HCT116 (cell line): ENCODE measurements around the gene RNASEH2B. TPM values are rescaled to one million over a fixed set of nuclear protein-coding genes. Genes with fewer than 3 reads are reported as not detected.

ENCODE experiments used
- ATAC-seq: fragments of 200-7000 bp; cut with Tn5 transposase; 2 replicates; pipeline ENCODE4 v1.9.1; 2020; ENCODE audit warnings: mild to moderate bottlenecking, moderate library complexity
- BruUV-seq: library from RNA; stranded (reverse); fragments of 400-500 nt; replicated peaks from 2 replicates; lab custom pipeline; 2021; lab: Mats Ljungman, UMichigan
- CTCF ChIA-PET: fragments of 300-600 bp; sonication (Branson Sonifier 250); formaldehyde crosslinking; loops from one replicate; lab custom pipeline; 2021; ENCODE audit warnings: antibody characterized with exemption; lab: Charles Lee
- POLR2A ChIA-PET: fragments of 300-600, 350-600 bp; sonication (Branson Sonifier 250); formaldehyde crosslinking; loops from one replicate; lab custom pipeline; 2021; ENCODE audit warnings: antibody characterized with exemption; lab: Charles Lee
- RAD21 ChIA-PET, 2 experiments: fragments of 300-600 bp; sonication (Branson Sonifier 250); formaldehyde crosslinking; loops; one replicate each; lab custom pipeline; 2023; ENCODE audit warnings: low total read pairs in 2 of 2; ENCODE audit not compliant: uncharacterized antibody in 2 of 2, unreplicated experiment in 2 of 2, low non-redundant PET in 1 of 2; lab: Charles Lee
- DNase-seq: peaks from one replicate; pipeline ENCODE4 v3.0.0-alpha.2; 2010; ENCODE audit warnings: low read depth, low spot score
- H2AFZ ChIP-seq: fragments of 200-600 bp; shearing (Covaris generic), sonication (generic); 2 replicates; pipeline ENCODE4 v1.6.1; 2017; ENCODE audit warnings: low read depth, mixed run types, mixed read lengths, antibody characterized with exemption, low read length; ENCODE audit not compliant: poor library complexity, severe bottlenecking
- H3K27ac ChIP-seq: 2 replicates; pipeline ENCODE4 v1.5.1; 2012; ENCODE audit warnings: low read depth, low read length
- H3K27me3 ChIP-seq: fragments of 200-600 bp; sonication (generic); 2 replicates; pipeline ENCODE4 v1.6.1; 2016; ENCODE audit warnings: mixed run types, low read length, mixed read lengths; ENCODE audit not compliant: insufficient read depth
- H3K36me3 ChIP-seq, 2 experiments: fragments of 200-500 bp in 1 of 2; fragments of 200-600 bp in 1 of 2; sonication (Bioruptor generic) in 1 of 2; sonication (generic) in 1 of 2; 2 replicates each; pipeline versions ENCODE4 v1.5.1 to v1.6.1; 2014 to 2016; ENCODE audit warnings: low read length in 2 of 2, inconsistent platforms in 1 of 2, mixed read lengths in 1 of 2, mixed run types in 1 of 2; ENCODE audit not compliant: insufficient read depth in 2 of 2, control insufficient read depth in 1 of 2
- H3K4me1 ChIP-seq, 2 experiments: fragments of 200-600 bp in 1 of 2; sonication (generic) in 1 of 2; 2 replicates each; pipeline versions ENCODE4 v1.5.1 to v1.6.1; 2012 to 2017; ENCODE audit warnings: low read length in 2 of 2, inconsistent platforms in 1 of 2, mild to moderate bottlenecking in 1 of 2, mixed read lengths in 1 of 2, mixed run types in 1 of 2, moderate library complexity in 1 of 2; ENCODE audit not compliant: insufficient read depth in 2 of 2, control insufficient read depth in 1 of 2
- H3K4me2 ChIP-seq: fragments of 200-600 bp; sonication (generic); 2 replicates; pipeline ENCODE4 v1.6.1; 2017; ENCODE audit warnings: mixed run types, low read length, mixed read lengths
- H3K4me3 ChIP-seq, 2 experiments: fragments of 200-600 bp in 1 of 2; sonication (generic) in 1 of 2; replicated peaks in 1 of 2; 2 replicates each; pipeline ENCODE4 v1.5.1; 2011 to 2016; ENCODE audit warnings: low read length in 2 of 2, control low read depth in 1 of 2, low read depth in 1 of 2, mild to moderate bottlenecking in 1 of 2, mixed read lengths in 1 of 2, mixed run types in 1 of 2
- H3K79me2 ChIP-seq: fragments of 200-600 bp; sonication (generic); 2 replicates; pipeline ENCODE4 v1.6.1; 2017; ENCODE audit warnings: mild to moderate bottlenecking, mixed run types, low read length, moderate library complexity, mixed read lengths; ENCODE audit not compliant: insufficient read depth
- H3K9ac ChIP-seq: fragments of 200-600 bp; sonication (generic); 2 replicates; pipeline ENCODE4 v1.6.1; 2016; ENCODE audit warnings: low read length, mixed read lengths
- H3K9me2 ChIP-seq: fragments of 200-600 bp; sonication (generic), shearing (Covaris generic); 2 replicates; pipeline ENCODE4 v1.6.1; 2017; ENCODE audit warnings: mixed run types, mild to moderate bottlenecking, moderate library complexity; ENCODE audit not compliant: insufficient read depth
- H3K9me3 ChIP-seq, 2 experiments: fragments of 200-500 bp in 1 of 2; fragments of 200-600 bp in 1 of 2; sonication (Bioruptor generic) in 1 of 2; sonication (generic) in 1 of 2; 2 replicates each; pipeline ENCODE4 v1.6.1; 2014 to 2017; ENCODE audit warnings: low read length in 2 of 2, mixed read lengths in 2 of 2, inconsistent platforms in 1 of 2, low read depth in 1 of 2, mild to moderate bottlenecking in 1 of 2, mixed run types in 1 of 2, moderate library complexity in 1 of 2; ENCODE audit not compliant: control insufficient read depth in 1 of 2, insufficient read depth in 1 of 2
- H4K20me1 ChIP-seq: fragments of 200-600 bp; sonication (generic), shearing (Covaris generic); 2 replicates; pipeline ENCODE4 v1.6.1; 2017; ENCODE audit warnings: mixed run types, mild to moderate bottlenecking, moderate library complexity; ENCODE audit not compliant: insufficient read depth
- EGR1 ChIP-seq: IDR thresholded peaks from 2 replicates; pipeline ENCODE4 v1.6.1; 2012; ENCODE audit warnings: low read depth
- EZH2phosphoT487 ChIP-seq: fragments of 200-600 bp; IDR thresholded peaks from 2 replicates; pipeline ENCODE4 v1.6.1; 2018; ENCODE audit warnings: antibody characterized with exemption, borderline replicate concordance
- FOSL1 ChIP-seq: IDR thresholded peaks from 2 replicates; pipeline ENCODE4 v1.6.1; 2012; ENCODE audit warnings: low read depth
- MAX ChIP-seq: IDR thresholded peaks from 2 replicates; pipeline ENCODE4 v1.6.1; 2012
- POLR2AphosphoS5 ChIP-seq: IDR thresholded peaks from 2 replicates; pipeline ENCODE4 v1.6.1; 2011; ENCODE audit warnings: mild to moderate bottlenecking, low read depth, low read length, moderate library complexity
- SRF ChIP-seq: IDR thresholded peaks from 2 replicates; pipeline ENCODE4 v1.6.1; 2012; ENCODE audit warnings: low read depth
- YY1 ChIP-seq: IDR thresholded peaks from 2 replicates; pipeline ENCODE4 v1.6.1; 2011; ENCODE audit warnings: low read length, low read depth, moderate library complexity, mild to moderate bottlenecking; ENCODE audit not compliant: insufficient replicate concordance; ENCODE audit errors: extremely low read depth
- intact Hi-C: fragments of 100-400 bp; cut with micrococcal nuclease; formaldehyde crosslinking; loops from 2 replicates; pipeline ENCODE4 v1.10.0; 2022
- total RNA-seq: library from RNA; stranded (reverse); gene quantifications from one replicate; pipeline ENCODE4 v1.2.1, GENCODE V29; 2021; ENCODE audit not compliant: unreplicated experiment
- TF ChIP-seq, protein P1 (sequence below): IDR thresholded peaks from 2 replicates; pipeline ENCODE4 v1.6.1; 2011; ENCODE audit warnings: mild to moderate bottlenecking, low read length, moderate library complexity; ENCODE audit not compliant: insufficient replicate concordance; ENCODE audit errors: extremely low read depth
- TF ChIP-seq, protein P2 (sequence below): IDR thresholded peaks from 2 replicates; pipeline ENCODE4 v1.6.1; 2012

RNASEH2B gene
- total RNA-seq, 1 experiment from 2014 or later: 41.3 TPM

GRCh38 chr13:50905256-50905655, 4.3 kb upstream of the RNASEH2B start (continued):
- no peak for TF ChIP-seq MAX
- TF ChIP-seq EZH2phosphoT487: no peak
- TF ChIP-seq EGR1: no peak
- TF ChIP-seq, protein P1, sequence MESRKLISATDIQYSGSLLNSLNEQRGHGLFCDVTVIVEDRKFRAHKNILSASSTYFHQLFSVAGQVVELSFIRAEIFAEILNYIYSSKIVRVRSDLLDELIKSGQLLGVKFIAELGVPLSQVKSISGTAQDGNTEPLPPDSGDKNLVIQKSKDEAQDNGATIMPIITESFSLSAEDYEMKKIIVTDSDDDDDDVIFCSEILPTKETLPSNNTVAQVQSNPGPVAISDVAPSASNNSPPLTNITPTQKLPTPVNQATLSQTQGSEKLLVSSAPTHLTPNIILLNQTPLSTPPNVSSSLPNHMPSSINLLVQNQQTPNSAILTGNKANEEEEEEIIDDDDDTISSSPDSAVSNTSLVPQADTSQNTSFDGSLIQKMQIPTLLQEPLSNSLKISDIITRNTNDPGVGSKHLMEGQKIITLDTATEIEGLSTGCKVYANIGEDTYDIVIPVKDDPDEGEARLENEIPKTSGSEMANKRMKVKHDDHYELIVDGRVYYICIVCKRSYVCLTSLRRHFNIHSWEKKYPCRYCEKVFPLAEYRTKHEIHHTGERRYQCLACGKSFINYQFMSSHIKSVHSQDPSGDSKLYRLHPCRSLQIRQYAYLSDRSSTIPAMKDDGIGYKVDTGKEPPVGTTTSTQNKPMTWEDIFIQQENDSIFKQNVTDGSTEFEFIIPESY: no peak
- no peak for TF ChIP-seq SRF
- no peak for TF ChIP-seq FOSL1
- TF ChIP-seq POLR2AphosphoS5: no peak

GRCh38 chr13:50907781-50908180, 1.8 kb upstream of the RNASEH2B start:
- H3K9me3 ChIP-seq: no peaks in the 10 kb centered on the region
- H3K9ac ChIP-seq: no peak overlapping the region
- no peak for TF ChIP-seq YY1
- TF ChIP-seq, protein P2, sequence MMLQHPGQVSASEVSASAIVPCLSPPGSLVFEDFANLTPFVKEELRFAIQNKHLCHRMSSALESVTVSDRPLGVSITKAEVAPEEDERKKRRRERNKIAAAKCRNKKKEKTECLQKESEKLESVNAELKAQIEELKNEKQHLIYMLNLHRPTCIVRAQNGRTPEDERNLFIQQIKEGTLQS: no peak
- TF ChIP-seq, all 23 proteins: peak for 0
- Histone ChIP-seq H3K9me2 (no peaks in the 10 kb centered on the region), H3K4me3 (no peak overlapping the region), H4K20me1 (no peaks in the 10 kb centered on the region), H3K27me3 (no peaks in the 10 kb centered on the region), H3K36me3 (no peaks in the 10 kb centered on the region), H3K27ac (no peak overlapping the region), H3K79me2 (peaks cover 27% of the 10 kb centered on the region), H2AFZ (no peak overlapping the region), H3K4me2 (no peak overlapping the region), H3K4me1 (peaks cover 12 to 25% of the 10 kb centered on the region in 2 experiments; a peak in 3 of 4 replicates)
- ChIA-PET CTCF (no interaction called here), POLR2A (no interaction called here), RAD21 (no interaction called here)
- DNase-seq: no peak
- no TSS peak for BruUV-seq
- ATAC-seq: no peak
- intact Hi-C loops: no loop called here
